ENCODE measurements around the gene PRND. TPM values are rescaled to one million over a fixed set of nuclear protein-coding genes. Genes with fewer than 3 reads are reported as not detected.

PRND gene
- total and polyA plus RNA-seq, 2 of the 13 experiments (the other 11 are each of a cell fraction or from before 2014, with no cell fraction given), result not detected

DNA sequence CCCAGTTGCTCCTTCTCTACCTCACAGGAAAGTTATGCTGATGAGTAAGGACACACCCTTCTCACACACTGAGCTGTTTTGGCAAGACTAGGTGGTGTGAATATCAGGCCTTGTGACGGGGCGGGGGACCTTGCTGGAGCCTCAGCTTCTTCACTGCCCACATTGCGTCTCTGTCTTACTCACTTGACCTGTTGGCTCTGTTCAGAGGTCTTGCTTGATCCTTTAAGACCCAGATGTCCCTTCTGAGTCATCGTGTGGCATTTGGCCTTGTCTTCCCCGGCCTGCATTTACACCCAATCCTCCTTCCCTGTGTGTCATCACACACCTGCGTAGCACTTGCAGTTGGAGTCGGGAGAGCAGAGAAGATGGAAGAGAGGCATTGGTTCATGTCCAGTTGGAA is 8.3 kb upstream of the PRND start:
- intact Hi-C loops (cut with micrococcal nuclease; ENCODE audit: unreplicated experiment), result no loop called here
- TF ChIP-seq ZNF446 (CRISPR knock-in tag; IDR thresholded peaks at IDR 0.05), result no peak
- TF ChIP-seq ZNF850 (CRISPR knock-in tag; conservative IDR thresholded peaks at IDR 0.05), result no peak
- TF ChIP-seq ZNF607 (CRISPR knock-in tag; IDR thresholded peaks at IDR 0.05; ENCODE audit: borderline replicate concordance), result no peak
- TF ChIP-seq ZMAT3 (CRISPR knock-in tag; conservative IDR thresholded peaks at IDR 0.05), result no peak
- TF ChIP-seq HNF4G (IDR thresholded peaks at IDR 0.05; ENCODE audit: borderline replicate concordance, low read depth, low read length), result no peak
- no peak for TF ChIP-seq HNF4G (CRISPR knock-in tag; IDR thresholded peaks at IDR 0.05; ENCODE audit: borderline replicate concordance, low read depth)
- TF ChIP-seq, protein P1, sequence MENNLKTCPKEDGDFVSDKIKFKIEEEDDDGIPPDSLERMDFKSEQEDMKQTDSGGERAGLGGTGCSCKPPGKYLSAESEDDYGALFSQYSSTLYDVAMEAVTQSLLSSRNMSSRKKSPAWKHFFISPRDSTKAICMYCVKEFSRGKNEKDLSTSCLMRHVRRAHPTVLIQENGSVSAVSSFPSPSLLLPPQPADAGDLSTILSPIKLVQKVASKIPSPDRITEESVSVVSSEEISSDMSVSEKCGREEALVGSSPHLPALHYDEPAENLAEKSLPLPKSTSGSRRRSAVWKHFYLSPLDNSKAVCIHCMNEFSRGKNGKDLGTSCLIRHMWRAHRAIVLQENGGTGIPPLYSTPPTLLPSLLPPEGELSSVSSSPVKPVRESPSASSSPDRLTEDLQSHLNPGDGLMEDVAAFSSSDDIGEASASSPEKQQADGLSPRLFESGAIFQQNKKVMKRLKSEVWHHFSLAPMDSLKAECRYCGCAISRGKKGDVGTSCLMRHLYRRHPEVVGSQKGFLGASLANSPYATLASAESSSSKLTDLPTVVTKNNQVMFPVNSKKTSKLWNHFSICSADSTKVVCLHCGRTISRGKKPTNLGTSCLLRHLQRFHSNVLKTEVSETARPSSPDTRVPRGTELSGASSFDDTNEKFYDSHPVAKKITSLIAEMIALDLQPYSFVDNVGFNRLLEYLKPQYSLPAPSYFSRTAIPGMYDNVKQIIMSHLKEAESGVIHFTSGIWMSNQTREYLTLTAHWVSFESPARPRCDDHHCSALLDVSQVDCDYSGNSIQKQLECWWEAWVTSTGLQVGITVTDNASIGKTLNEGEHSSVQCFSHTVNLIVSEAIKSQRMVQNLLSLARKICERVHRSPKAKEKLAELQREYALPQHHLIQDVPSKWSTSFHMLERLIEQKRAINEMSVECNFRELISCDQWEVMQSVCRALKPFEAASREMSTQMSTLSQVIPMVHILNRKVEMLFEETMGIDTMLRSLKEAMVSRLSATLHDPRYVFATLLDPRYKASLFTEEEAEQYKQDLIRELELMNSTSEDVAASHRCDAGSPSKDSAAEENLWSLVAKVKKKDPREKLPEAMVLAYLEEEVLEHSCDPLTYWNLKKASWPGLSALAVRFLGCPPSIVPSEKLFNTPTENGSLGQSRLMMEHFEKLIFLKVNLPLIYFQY (CRISPR knock-in tag; IDR thresholded peaks at IDR 0.05; ENCODE audit: borderline replicate concordance), result no peak
- no peak for TF ChIP-seq ZNF468 (CRISPR knock-in tag; IDR thresholded peaks at IDR 0.05)
- TF ChIP-seq MBNL3 (CRISPR knock-in tag; conservative IDR thresholded peaks at IDR 0.05), result no peak
- no peak for TF ChIP-seq ZNF792 (CRISPR knock-in tag; IDR thresholded peaks at IDR 0.05)
- BruUV-seq (replicated peaks), result no TSS peak
- in situ Hi-C loops (cut with HindIII; ENCODE audit: extremely low pct_ligation_motif_present, low pct_unique_long_range_greater_than_20kb), result no loop called here
- ChIA-PET POLR2A (no interaction called here), CTCF (ENCODE audit: low intra/inter-chr PET ratio, low total read pairs) (no interaction called here)
- no peak overlapping the region for H3K27ac ChIP-seq (ENCODE audit: extremely low read length, insufficient read depth, low read length)
- H3K9ac ChIP-seq (ENCODE audit: insufficient read depth, low read depth, low read length), result no peak overlapping the region
- FAIRE-seq (no peak), DNase-seq (ENCODE audit: low spot score) (no peak), ATAC-seq (no peak)
- H3K27me3 ChIP-seq (ENCODE audit: control insufficient read depth in 1 of 2, insufficient read depth in 2 of 2, low read length in 2 of 2), result peaks cover 0 to 43% of the 10 kb centered on the region in 2 experiments; a peak in 3 of 5 replicates
- H2AFZ ChIP-seq (ENCODE audit: low read length), result no peak overlapping the region
- no peak overlapping the region for H3K4me3 ChIP-seq (replicated peaks in 1 of 3; ENCODE audit: insufficient read depth in 1 of 3, low read depth in 2 of 3, low read length in 3 of 3)
- no peaks in the 10 kb centered on the region for H4K20me1 ChIP-seq (ENCODE audit: insufficient read depth, low read length)
- H3K4me1 ChIP-seq (ENCODE audit: insufficient read depth, low read length), result no peaks in the 10 kb centered on the region
- H3K4me2 ChIP-seq (ENCODE audit: low read depth, low read length), result no peak overlapping the region
- H3K79me2 ChIP-seq (ENCODE audit: insufficient read depth, low read length), result no peaks in the 10 kb centered on the region
- no peaks in the 10 kb centered on the region for H3K9me3 ChIP-seq (ENCODE audit: low read length)
- 38% methylated on average over 7 of the region's 7 CpGs for WGBS (ENCODE audit: low lambda C conversion rate)
- no peaks in the 10 kb centered on the region for H3K36me3 ChIP-seq (replicated peaks in 1 of 2; ENCODE audit: control insufficient read depth in 1 of 2, insufficient read depth in 2 of 2, low read length in 2 of 2)

Measured in HepG2 (cell line).